EH (cell line): ENCODE results near the gene TMEM238L.

Experiments
- DNase-seq: peaks from one replicate; pipeline ENCODE4 v3.0.0-alpha.2; 2015; ENCODE audit warnings: low read depth

The TMEM238L gene

DNA sequence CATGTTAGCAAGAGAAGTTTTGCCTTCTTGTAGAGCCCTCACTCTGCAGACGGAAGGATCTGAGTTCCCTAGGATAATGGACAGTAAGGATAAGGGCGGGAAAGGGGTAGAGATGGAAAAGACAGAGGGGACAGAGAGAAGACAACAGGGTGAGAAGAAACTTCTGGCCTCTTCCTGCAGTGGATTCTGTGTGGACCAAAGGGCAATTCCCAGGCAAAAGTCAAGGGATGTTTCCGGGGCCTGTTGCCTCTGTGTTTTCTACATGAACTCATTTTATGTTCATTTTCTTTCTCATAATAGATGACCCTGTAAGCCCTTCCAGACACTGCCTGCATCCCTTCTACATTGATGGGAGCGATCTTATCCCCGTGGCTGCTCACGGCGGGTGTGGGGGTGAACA is 647 bp upstream of the TMEM238L start:
- DNase-seq: no peak

DNA sequence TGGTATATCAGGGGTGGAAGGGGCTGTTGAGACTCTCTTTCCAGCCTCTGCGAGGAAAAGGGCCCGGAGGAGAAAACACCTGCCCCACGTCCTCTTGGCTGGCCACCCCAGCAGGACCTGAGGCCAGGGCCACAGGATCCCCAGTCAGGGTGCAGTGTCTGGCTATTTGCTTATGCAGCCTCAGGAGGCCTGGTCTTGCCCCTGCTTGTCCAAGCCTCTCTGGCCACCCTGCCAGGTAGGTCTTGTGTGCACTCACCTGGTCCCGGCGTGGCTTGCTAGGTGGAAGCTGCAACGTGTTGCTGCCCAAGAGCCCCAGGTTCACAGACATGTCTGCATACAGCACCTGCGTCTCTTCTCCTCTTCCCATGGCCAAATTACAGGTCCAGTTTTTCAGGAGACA is 549 bp downstream of the TMEM238L start:
- DNase-seq: no peak

DNA sequence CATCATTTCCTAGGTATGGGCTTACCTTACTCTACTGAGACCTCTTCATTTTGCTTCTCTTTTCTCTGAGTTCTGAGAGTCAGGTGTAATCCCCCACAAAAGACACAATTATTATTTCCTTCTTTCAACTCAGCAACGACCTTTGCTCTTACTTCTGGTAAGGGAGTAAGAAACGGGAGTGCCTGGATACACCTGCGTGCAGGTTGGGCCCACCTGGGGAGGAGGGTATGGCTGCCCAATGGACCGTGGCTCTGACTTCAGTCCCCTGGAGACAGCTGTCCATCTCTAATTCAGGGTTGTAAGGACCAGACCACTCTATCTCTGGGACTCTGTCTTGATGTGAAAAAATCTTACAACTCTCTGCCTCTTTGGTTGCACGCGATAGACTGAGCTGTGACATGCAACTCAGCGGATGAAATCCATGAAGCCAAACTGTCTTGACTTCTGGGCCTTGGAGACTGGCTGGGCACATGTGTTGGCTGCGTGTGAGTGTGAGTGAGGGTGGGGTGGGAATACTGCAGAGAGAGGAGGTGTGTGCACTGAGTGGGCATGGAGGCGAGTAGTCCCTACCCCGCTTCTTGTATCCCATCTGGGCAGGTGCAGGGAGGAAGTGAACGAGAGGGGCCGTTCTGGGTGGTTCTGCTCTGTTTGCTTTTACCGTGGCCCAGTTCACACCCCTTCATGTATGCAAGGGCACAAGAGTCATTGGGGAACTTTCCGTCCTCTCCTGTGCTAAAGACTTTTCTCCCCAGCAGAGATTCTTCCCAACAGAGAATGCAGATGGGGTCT is 1.2 kb downstream of the TMEM238L start:
- no peak for DNase-seq

DNA sequence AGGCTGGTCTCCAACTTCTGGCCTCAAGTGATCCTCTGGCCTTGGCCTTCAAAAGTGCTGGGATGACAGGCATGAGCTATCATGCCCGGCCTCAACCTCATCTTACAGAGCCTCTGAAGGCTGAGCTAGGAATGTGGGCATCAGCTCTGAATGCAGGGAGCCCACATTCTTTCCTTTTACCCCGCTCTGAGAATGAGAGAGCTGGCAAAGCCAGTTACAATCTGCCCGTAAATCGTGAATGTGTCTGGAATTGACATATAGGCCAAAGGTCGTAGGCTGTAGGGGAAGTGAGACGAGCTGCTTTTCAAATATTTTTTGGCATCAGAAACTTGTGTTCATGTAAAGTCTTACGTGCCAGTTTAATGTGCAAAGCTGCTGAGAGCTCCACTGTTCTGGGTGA is 4.5 kb downstream of the TMEM238L start:
- no peak for DNase-seq

DNA sequence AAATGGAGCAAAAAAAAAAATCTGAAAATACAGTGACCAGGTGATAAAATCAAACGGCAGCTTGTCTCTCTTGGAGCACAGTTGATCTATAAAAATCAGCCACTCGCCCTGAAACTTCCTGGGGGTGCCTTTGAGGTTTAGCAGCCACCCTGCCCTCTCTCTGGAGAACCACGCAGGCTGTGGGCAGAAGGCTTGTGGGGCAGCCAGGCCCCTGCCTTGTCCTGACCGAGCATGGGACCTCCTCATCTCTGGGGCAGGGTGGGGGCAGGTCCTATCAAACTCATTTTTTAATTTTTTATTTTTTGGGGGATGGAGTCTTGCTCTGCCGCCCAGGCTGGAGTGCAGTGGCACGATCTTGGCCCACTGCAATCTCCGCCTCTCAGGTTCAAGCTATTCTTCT is 5.0 kb downstream of the TMEM238L start:
- no peak for DNase-seq

DNA sequence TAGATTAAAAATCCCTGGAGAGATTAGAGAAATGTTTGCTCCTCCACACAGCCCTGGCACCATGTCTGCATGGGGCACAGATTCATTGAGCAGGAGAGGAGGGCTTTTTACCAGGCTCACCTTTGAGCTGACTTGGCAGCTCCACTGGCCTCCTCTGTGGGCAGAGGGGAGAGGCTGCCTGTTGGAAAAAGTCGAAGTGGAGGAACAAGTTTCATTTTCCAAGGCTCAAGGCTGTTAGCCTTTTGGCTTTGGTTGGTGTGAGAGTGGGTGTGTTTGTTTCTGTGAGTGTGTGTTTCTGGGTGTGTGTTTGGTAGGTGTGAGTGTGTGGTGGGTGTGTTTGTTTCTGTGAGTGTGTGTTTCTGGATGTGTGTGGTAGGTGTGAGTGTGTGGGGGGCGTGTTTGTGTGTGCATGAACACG is 5.6 kb downstream of the TMEM238L start:
- no peak for DNase-seq

DNA sequence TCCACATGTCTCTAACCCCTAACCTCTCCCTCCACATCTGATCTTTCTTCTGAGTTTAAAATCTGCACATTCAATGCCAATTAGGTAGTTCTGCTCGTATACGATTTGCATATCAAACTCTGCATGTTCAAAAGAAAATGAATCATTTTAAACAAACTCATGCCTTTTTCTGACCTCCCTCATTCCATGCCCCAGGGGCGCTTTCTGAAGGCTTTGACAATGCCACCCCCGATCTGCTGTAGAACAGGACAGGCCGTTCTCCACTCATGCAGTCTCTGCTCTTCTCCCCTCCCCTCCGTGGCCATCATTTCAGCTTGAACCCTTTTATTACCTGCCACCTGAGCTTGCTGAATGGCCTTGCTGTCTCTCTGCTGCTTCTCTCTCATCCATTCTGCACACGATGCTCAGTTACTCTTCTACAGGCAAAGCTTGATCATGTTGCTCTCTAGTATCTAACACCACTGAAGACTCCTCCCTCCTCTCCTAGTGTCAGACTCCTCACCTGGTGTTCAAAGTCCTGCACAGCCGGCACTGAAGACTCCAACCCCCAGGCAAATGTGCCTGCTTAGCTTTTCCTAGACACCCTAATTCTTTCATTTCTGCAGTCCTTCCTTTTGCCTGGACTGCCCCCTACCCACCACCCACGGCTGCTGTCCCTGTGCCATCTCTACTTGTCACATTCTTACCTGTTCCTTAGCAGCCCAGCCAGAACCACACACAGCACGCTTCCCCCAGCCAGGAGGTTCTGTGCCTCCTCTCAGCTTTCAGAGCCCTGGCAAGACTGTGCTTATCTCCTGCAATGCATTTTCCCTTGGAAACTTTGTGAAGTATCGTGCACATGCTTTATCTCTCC is 6.2 kb downstream of the TMEM238L start:
- DNase-seq: no peak

DNA sequence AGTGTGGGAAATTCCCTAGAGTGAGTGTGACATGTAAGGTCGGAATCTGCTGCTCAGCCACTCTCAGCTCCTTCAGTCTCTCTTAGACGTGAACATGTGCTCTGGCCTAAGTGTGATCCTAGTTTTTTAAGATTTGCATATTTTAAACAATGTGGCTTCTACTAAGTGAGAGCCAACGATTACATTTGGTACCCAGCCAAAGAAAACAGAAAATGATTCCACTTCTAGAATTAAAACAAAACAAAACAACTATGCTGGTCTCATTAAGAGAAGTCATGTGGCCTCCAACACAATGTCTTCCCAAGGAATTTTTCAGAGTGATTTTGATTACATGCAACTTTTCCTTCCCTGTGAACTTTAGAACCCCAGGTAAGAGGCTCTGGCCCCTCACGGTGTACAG is 10.1 kb downstream of the TMEM238L start:
- DNase-seq: peak; percentile 6

DNA sequence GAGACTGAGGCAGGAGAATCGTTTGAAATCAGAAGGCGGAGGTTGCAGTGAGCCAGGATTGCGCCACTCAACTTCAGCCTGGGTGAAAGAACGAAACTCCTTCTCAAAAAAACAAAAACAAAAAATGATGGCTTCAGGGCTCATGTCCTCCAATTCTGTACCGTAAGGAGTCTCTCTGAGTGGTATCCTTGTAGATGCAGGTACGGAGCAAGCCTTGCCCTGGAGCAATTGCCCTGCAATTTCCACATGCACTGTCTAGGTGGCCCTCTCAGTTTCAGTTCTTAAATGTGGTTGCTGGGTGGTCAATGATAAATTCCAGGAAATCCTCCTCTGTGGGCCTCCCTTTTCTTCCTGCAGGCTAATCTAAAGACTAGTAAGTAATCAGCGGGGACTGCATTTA is 10.6 kb downstream of the TMEM238L start:
- no peak for DNase-seq

DNA sequence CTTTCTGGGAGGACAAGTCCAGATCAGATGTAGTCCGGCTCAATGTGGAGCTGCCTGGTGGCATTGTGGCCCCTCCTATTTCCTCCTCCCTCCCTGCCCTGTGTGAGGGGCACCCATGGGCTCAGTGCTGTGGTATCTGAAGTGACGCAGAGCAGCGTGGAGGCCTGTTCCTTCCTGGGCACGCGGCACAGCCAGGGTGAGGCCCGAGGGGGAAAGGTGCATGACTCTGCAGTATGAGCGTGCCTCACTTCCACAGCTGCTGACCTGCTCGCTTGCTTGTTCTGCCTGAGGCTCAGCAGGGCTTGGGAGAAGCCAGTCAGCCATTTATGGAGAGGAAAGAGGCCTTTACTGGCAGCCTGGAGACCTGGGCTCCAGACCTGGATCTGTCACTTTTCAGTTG is 11.7 kb downstream of the TMEM238L start:
- no peak for DNase-seq

DNA sequence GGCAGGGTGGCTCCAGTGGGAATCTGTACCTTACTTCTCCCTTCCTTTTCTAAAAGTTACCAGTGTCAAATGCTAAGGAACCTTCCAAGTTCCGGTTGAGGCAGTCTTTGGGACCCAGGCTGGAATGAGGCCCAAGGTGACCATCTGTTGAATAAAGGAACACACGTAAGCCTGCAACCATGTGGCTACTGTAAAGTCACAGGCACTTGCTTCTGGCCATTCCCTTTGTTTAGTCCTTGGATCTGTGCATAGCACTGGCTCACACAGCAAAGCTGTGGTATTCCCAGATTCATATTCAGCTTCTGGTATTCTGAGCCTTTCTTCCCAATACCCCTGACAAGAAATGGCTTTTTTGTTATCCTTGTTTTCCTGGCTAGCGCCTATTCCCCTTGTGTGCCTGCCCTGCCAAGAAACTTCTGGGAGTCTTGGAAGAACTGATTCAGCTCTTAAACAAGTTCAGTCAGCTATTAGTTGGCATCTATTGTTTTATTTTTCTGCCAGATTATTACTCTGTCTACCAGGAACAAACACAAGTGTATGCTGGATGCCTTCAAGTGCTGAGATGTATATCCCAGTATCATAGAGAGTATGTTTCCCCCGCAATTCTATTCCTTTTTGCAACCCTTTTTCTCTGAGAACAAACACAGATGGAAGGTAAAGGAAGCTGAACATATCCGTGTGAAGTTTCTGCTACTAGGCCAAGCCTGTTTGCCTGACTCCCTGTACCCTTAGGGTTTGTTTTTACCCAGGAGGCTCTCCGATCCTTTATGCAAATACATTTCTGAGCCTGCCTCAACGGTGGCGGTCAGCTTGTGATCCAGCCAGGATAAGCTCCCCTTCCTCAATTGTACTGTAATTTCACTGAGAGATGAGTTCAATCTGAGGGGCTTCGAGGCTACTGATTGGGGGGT is 13.2 kb downstream of the TMEM238L start:
- no peak for DNase-seq

DNA sequence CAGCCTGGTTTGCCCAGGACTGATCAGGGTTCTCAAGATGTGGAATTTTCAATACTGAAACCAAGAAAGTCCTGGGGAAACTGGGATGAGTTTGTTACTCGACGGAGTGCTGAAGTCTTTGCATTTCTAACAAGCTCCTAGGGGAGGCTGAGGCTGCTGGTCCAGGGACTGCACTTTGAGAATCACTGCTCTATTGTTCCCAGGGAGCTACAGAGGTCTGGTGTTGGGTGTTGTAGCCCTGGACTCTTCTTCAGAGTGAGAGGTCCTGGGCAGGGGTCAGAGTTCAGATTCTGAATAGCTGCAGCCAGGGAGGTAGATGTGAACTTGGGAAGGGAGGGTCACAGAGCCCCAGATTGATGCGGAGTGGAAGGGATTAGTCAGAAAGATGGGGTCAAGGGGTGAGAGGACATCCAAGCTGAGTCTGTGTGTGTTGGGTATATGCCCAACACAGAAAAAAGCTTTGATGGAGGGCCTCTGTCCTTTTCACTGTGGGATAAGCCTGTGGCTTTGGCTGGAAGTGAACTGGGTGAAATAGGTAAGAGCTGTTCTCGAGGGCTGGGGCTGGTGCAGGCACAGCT is 14.1 kb downstream of the TMEM238L start:
- no peak for DNase-seq

DNA sequence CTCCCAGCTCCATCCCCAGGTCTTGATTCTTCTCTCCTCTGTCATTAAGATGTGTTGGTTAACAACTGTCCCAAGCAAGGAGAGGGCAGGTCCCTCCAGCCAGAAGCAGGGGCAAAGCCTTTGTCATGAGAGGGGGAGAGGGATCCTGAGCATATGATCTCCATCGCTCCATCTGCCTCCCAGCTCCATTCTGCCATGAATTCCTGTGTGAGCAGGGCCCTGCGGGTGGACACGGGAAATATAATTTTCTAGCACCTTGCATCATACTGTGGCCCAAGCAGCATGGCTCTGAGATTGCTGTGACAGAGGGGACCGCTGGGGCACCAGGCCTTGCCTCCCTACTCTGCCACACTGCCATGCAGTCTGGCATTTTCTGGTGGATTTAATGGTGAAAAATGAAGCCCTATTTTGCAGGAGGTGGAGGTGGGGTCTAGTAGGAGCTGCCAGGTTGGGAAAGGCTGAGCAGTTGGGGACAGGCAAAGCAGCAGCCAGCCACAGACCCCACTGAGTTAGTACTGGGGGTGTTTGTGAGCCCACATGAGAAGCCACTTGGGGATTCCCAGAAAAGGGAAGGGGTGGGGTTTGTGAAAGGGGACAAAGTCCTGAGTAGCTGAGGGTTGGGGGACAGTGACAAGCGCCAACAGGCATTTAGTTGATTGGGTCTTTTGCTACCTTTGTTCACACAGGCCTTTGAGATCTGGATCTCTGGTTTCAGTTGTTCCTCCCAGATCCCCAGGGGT is 16.4 kb downstream of the TMEM238L start:
- DNase-seq: no peak

DNA sequence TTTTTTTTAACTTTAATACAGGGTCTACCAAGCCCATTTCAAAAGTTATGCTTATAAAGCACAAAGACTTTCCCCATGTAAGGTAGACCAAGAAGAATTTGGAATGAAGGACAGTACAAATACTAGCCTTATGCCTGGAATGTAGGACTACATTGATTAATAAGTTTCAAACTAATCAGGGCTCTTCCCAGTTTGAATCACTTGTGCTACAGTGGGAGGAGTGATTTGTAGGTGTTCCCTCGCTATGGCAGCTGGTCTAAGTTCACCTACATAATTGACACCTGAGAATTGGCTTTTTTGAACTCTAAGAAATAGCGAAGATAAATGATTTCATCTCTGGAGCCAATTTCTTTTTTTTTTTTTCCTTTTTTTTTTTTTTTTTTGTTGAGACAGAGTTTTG is 18.6 kb downstream of the TMEM238L start:
- no peak for DNase-seq

DNA sequence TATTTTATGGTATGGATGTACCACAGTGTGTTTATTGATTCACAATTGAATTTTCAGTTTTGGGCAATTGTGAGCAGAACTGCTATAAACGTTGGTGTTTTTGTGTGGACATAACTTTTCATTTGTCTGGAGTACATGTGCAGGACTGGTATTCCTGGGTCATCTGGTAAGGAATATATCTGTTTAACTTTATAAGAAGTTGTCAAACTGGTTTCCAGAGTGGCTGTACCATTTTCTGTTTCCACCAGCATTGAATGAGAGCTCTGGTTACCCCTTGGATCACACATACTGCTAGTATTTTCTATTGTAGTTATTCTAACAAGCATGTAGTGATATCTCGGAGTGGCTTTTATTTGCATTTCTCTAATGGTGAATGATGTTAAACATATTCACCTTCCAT is 24.3 kb downstream of the TMEM238L start:
- no peak for DNase-seq

DNA sequence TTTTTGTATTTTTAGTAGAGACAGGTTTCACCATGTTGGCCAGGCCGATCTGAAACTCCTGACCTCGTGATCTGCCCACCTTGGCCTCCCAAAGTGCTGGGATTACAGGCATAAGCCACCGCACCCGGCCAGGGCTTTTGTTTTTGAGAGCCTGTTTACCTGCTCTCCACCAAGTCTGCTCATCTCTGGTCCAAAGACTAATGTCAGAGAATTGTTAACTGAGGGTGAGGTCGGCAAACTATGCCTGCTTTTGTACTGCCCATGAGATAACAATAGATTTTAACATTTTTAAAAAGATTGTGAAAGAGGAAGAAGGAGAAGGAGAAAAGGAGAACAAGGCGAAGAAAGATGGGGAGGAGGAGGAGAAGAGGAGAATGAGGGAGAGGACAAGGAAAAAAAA is 26.0 kb downstream of the TMEM238L start:
- no peak for DNase-seq

DNA sequence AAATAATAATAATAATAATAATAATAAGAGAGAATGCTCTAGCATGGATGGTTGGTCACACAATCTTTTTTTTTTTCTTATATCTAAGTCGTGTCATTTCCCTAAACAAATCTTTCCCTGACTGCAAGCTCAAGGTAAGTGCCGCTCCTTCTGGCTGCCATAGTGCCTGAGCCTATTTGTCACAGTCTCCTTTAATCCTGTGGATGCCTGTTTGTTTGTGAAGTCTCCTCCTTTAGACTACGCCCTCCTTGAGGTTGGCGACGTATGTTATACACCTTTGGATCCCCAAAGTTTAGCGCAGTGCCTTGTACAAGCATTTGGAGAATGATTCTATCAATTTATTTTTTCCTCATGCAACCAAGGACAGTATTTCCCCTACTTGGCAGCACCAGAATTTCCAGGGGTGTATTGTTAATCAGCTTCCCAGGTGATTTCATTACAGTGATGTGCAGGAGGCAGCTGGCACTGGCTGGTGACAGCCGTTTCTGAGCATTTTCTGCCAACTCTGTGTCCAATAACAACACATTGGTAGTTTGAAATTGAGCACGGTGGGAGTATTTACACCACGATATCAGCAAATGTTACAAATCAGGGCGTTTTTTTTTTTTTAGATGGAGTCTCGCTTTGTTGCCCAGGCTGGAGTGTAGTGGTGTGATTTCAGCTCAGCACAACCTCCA is 26.6 kb downstream of the TMEM238L start:
- DNase-seq: no peak

DNA sequence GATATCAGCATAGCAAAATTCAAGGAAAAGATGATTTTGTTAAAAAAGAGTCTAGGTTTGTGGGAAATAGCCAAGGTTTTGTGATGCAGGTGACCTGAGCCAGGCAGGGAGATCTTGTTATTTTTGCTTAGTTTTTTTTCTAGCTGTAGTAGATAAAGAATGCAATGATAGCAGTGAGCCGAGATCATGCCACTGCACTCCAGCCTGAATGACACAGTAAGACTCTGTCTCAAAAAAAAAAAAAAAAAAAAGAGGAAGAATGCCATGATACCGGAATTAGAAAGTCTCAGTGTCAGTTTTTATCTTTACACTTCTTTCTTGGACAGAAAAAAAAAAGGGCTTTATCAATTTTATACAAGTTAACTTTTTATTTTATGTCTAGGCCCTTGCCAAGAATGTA is 27.5 kb downstream of the TMEM238L start:
- no peak for DNase-seq

DNA sequence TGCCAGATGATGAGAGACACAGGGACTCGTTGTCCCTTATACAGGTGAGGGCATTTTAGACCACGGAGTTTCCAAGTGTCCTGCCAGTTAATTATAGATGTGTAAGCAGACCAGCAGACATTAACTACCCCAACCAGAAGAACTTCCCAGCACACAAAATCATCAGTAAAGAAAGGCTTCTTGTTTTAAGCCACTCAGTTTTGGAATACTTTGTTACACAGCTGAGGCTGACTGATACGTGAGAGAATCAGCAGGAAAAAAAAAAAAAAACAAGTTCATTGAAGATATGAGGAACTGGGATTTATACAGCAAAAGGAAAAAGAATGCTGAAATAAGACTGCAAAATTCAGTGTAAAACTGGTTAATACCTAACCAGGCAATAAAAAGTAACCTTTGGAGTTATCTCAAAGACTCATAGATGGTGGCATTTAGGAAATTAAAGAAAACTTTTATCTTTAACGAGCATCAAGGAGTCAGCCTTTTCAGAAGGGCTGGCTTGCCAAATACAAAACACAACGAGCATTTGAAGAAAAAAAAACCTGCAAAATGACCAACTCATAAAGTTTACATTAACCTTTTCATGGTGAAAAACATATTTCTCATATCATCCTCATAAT is 28.1 kb downstream of the TMEM238L start:
- no peak for DNase-seq

DNA sequence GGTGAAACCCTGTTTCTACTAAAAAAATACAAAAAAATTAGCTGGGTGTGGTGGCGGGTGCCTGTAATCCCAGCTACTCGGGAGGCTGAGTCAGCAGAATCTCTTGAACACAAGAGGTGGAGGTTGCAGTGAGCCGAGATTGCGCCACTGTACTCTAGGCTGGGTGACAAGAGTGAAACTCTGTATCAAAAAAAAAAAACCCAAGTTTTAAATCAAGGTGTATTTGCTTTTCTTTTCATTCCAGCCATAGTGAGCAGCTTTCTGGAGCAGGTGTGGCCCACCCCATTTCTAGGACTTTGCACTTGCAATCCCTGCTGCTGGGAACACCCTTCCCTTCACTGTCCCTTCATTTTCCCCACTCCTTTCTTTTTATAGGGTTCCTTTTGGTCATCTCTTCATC is 28.8 kb downstream of the TMEM238L start:
- no peak for DNase-seq
